Activated naive CD4-positive, alpha-beta T cell treated with anti-CD3 and anti-CD28 coated beads for 36 hours (primary cell): ENCODE results near the gene KRT3. TPM values are rescaled to one million over a fixed set of nuclear protein-coding genes. Genes with fewer than 3 reads are reported as not detected.
A peak's percentile ranks its signal among the peaks of the same experiment; 100 is the strongest.

Source experiments
- CTCF ChIA-PET: fragments of 350-600 bp; sonication (Branson Sonifier 250); formaldehyde crosslinking; loops from one replicate; lab custom pipeline; 2021; ENCODE audit warnings: antibody characterized with exemption; lab: Charles Lee
- DNase-seq: peaks from one replicate; pipeline ENCODE4 v3.0.0-alpha.2; 2020
- H3K27ac Mint-ChIP-seq: one replicate; pipeline ENCODE4 v1.8.0; 2021; ENCODE audit warnings: mild to moderate bottlenecking, mixed read lengths
- H3K27me3 Mint-ChIP-seq: one replicate; pipeline ENCODE4 v1.8.0; 2021; ENCODE audit warnings: low read depth, mixed read lengths
- H3K36me3 Mint-ChIP-seq: one replicate; pipeline ENCODE4 v1.8.0; 2021; ENCODE audit warnings: low read depth, mixed read lengths
- H3K4me1 Mint-ChIP-seq: one replicate; pipeline ENCODE4 v1.8.0; 2021; ENCODE audit warnings: low read depth, mixed read lengths
- H3K4me3 Mint-ChIP-seq: one replicate; pipeline ENCODE4 v1.8.0; 2021; ENCODE audit warnings: mild to moderate bottlenecking, moderate library complexity, mixed read lengths
- H3K9me3 Mint-ChIP-seq: one replicate; pipeline ENCODE4 v1.8.0; 2021; ENCODE audit warnings: mixed read lengths
- intact Hi-C: fragments of 100-400 bp; cut with micrococcal nuclease; formaldehyde crosslinking; loops from one replicate; pipeline ENCODE4 v1.15.1; 2023
- total RNA-seq, 2 experiments: library from RNA; stranded (reverse); gene quantifications; one replicate each; pipeline ENCODE4 v1.2.3, GENCODE V29; 2021

Gene KRT3
- total RNA-seq, 2 experiments from 2014 or later, result not detected

DNA sequence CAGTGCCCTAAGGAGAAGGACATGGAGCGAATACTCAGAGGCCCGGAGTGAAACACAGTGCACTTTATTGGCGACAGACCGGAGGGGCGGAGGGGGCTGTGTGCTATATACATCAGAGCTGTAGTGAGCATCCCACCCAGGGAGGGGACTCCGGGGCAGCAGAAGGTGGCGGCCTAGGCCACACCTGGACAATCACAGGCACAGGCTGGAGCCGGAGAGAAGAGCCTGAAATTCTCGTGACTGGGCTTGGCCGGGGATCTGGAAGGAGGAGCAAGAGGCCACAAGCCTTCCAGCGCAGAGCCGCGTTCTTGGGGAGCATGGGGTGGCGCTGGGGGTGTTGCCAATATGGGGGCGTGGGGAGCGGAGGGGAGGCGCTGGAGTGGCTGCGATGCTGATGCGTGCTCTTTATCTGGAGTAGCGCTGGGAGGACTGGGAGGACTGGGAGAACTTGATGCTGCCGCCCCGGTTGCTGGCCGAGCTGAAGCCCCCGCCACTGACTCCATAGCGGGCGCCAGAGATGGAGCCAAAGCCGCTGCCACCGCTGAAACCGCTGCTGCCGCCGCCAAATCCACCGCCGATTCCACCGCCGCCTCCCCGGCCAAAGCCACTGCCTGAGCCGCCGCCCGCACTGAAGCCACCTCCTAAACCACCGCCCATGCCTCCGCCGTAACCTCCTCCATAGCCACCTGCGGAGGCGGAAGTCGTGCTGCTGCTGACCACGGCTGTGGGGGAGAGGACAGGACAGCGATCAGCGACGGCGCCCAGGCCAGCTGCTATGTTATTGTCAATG, 6.1 kb downstream of the KRT3 start:
- Mint-ChIP-seq H3K27me3 (peaks cover 14% of the 10 kb centered on the region), H3K27ac (no peak overlapping the region), H3K4me1 (peaks cover 13% of the 10 kb centered on the region), H3K9me3 (no peaks in the 10 kb centered on the region), H3K36me3 (no peaks in the 10 kb centered on the region), H3K4me3 (no peak overlapping the region)
- CTCF ChIA-PET, result interaction anchor here (1.1 to 1.6 kb wide), 2 partner anchors 90 to 95 kb away, joined by 4 read pairs; no protein-coding TSS in a partner anchor
- peak; percentile 17 for DNase-seq
- intact Hi-C loops, result no loop called here

DNA sequence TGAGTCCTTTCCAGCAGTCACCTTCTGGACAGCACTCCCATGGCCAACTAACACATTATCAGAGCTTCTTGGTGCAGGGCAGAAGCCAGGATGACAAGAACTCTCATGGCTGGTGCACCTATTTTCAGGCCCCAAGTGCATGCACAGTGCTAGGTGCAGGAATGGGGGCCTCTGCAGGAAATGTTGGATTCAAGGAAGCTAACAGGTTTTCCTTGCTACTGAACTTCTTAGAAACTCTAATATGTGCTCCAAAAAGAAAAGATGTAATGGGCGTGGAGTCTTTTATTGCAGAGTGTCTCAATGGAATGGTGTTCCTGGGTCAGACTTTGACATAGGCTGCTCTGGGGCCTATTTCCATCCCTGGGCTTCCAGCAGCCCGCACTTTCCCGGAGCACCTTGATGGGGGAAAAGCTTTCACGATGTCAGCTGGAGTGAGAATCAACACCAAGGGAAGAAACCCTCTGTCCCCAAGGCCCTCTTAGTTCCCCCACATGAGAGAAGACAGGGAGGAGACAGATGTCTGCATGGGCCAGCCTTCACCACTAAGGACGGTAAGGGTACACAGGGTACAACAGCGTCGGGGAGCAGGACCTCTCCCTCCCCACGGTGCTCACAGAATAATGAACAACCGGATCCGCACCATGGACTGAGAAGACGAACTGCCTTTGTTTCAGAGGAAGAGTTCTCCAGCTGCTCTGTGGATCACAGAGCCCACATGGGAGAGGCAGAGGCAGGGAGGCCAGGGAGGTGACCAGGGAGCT, 6.9 kb downstream of the KRT3 start:
- DNase-seq, result no peak
- CTCF ChIA-PET, result interaction anchor here (0.7 kb wide), 1 partner anchor 209 kb away, joined by 3 read pairs; no protein-coding TSS in a partner anchor
- intact Hi-C loops, result no loop called here
- Mint-ChIP-seq H3K4me1 (peaks cover 13% of the 10 kb centered on the region), H3K4me3 (no peak overlapping the region), H3K27me3 (peaks cover 14% of the 10 kb centered on the region), H3K9me3 (no peaks in the 10 kb centered on the region), H3K27ac (no peak overlapping the region), H3K36me3 (no peaks in the 10 kb centered on the region)

DNA sequence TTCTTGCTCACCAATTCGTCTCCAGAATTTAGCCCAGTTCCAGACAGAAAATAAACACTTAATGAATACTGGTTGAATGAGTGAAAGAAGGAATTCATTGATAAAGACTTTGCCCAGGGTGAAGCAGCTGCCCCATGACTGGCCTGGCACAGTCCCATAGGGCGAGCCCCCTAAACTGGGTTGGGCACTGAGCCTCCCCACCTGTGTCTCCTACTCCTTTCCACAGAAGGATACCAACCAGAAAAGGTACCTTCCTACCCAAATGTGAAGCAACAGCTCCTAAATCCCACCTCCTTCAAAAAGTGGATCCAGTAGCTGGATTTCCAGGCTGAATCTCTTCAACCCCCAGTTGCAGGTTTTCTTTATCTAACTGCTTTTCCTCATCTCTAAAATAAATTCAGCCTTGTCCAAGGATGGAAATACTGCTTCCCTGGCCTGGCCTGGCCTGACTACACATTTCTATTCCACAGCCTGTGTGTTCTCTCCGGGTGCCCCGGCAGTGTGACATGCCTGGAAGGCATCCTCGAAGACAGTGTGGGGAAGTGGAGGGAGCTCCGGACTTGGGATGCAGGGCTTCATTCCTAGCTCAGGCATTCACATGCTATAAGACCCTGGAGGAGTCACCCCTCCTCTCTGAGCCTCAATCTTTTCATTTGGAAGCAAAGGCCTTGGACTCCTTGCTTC, 7.6 kb downstream of the KRT3 start:
- no peak overlapping the region for H3K27ac Mint-ChIP-seq
- no peak for DNase-seq
- intact Hi-C loops, result no loop called here
- no peaks in the 10 kb centered on the region for H3K9me3 Mint-ChIP-seq
- CTCF ChIA-PET, result interaction anchor here (0.7 kb wide), 1 partner anchor 208 kb away, joined by 3 read pairs; no protein-coding TSS in a partner anchor
- no peaks in the 10 kb centered on the region for H3K36me3 Mint-ChIP-seq
- H3K27me3 Mint-ChIP-seq, result peaks cover 14% of the 10 kb centered on the region
- H3K4me1 Mint-ChIP-seq, result peaks cover 13% of the 10 kb centered on the region
- H3K4me3 Mint-ChIP-seq, result no peak overlapping the region

DNA sequence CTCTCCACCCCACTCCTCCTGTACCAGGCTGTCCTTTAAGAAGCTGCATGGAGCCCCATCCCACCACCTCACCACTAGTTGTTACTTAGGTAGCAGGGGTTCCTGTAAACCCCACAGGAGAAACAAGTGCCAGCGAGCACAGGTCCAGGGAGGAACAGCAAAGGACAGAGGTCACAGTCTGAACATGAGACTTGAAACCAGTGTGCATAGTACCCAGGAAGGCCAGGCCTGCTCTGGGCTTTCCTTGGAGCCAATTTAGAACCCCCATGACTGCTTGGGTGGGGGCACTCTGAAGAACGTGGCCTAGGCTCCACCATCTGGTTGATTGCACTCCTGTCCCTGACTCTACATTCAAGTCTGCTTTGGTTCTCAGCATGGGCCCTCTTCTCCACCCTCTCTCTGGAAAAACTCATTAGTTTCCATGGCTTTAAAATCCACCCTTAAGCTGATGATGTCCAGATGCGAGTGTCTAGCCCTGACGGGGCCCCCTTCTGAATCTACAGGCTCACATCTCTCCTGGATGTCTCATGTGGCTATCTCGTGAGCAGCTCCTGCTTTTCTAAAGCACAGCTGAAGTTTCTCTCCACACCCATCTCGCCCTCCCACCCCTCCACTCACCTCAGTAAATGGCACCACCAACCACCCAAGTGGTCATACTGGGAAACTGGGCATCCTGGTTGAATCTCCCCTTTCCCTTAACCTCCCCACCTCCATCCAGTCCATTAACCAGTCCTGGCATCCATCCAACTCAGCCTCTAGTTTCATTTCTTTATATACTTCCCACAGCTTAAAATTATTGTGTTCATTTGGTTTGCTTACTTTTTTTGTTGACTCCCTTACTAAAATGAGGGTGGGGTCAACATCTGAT, 8.4 kb downstream of the KRT3 start:
- no peaks in the 10 kb centered on the region for H3K36me3 Mint-ChIP-seq
- peaks cover 13% of the 10 kb centered on the region for H3K4me1 Mint-ChIP-seq
- no peak for DNase-seq
- peaks cover 14% of the 10 kb centered on the region for H3K27me3 Mint-ChIP-seq
- no peak overlapping the region for H3K4me3 Mint-ChIP-seq
- no peak overlapping the region for H3K27ac Mint-ChIP-seq
- CTCF ChIA-PET, result no interaction called here
- H3K9me3 Mint-ChIP-seq, result no peaks in the 10 kb centered on the region
- intact Hi-C loops, result no loop called here

DNA sequence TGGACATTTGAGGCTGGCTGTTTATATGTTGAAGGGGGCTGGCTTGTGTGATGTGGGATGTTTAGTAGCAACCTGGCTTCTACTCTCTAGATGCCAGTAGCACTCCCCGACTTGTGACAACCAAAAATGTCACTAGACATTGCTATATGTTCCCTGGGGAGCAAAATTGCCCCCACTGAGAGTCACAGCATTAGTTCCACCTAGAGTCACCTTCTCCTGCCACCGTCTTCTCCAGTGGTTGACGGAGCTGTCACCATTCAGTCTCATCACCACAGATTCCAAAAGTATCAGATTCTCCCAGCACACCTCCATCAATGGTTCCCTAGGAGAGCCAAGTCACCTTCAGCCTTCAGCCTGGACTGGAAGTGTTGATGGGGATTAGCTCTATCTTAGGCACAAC, 11.0 kb downstream of the KRT3 start:
- peaks cover 5% of the 10 kb centered on the region for H3K4me1 Mint-ChIP-seq
- DNase-seq, result no peak
- H3K36me3 Mint-ChIP-seq, result no peaks in the 10 kb centered on the region
- no peak overlapping the region for H3K4me3 Mint-ChIP-seq
- H3K9me3 Mint-ChIP-seq, result no peaks in the 10 kb centered on the region
- CTCF ChIA-PET, result no interaction called here
- H3K27ac Mint-ChIP-seq, result no peak overlapping the region
- intact Hi-C loops, result no loop called here
- H3K27me3 Mint-ChIP-seq, result peaks cover 8% of the 10 kb centered on the region

DNA sequence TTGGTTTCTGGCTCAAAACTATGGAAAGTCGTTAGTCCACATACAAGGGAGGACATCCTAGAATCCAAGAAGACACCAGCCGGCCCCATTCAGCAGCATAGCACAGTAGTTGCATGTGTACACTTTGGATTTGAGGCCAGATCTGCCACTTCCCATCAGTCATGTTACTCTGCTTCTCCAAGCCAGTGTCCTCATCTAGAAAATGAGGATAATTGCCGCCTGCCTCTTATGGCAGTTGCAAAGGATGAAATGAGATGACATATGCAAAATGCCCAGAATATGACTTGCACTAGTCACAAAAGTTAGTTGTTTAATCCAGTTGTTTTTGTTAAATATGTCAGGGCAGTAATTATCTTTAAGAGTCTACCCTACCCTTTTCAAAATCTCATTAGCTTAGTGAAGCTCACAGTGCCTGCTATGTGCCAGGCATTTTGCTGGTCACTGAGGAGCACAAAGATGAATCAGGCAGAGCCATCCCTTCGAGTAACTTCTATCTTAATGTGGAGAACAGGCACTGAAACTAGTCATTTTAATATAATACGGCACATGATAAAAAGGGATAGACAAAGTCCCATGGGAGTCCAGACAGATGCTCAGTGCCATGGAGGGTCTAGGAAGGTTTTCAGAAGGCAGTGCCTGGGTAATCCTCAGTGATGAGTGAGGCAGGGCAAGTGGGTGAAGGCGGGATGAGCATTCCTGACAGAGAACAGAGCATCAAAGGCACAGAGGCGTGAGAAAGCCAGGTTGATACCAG, 12.2 kb downstream of the KRT3 start:
- intact Hi-C loops, result no loop called here
- no peaks in the 10 kb centered on the region for H3K36me3 Mint-ChIP-seq
- H3K9me3 Mint-ChIP-seq, result no peaks in the 10 kb centered on the region
- CTCF ChIA-PET, result no interaction called here
- no peaks in the 10 kb centered on the region for H3K27me3 Mint-ChIP-seq
- H3K4me3 Mint-ChIP-seq, result no peak overlapping the region
- no peaks in the 10 kb centered on the region for H3K4me1 Mint-ChIP-seq
- no peak for DNase-seq
- H3K27ac Mint-ChIP-seq, result no peak overlapping the region

DNA sequence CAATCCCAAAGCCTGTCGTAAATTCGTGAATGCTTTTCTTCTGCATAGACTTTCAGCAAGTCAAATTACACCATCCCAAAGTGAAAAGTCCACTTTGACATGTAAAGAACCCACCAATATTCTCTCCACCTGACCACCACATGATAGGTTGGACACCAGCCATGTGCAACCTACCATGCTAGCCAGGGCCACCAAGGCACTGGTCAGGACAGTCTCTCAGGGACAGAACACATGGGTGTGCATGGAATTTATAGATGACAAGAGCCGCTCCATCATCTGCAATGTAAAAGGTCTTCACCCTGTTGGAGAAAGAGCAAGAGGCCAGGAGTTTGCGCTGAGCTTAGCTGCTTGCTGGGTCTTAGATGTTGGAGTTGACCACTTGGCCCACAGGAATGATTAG, 13.4 kb downstream of the KRT3 start:
- Mint-ChIP-seq H3K36me3 (no peaks in the 10 kb centered on the region), H3K4me1 (no peaks in the 10 kb centered on the region), H3K9me3 (no peaks in the 10 kb centered on the region), H3K4me3 (no peak overlapping the region), H3K27ac (no peak overlapping the region), H3K27me3 (no peaks in the 10 kb centered on the region)
- CTCF ChIA-PET, result no interaction called here
- intact Hi-C loops, result no loop called here
- no peak for DNase-seq

DNA sequence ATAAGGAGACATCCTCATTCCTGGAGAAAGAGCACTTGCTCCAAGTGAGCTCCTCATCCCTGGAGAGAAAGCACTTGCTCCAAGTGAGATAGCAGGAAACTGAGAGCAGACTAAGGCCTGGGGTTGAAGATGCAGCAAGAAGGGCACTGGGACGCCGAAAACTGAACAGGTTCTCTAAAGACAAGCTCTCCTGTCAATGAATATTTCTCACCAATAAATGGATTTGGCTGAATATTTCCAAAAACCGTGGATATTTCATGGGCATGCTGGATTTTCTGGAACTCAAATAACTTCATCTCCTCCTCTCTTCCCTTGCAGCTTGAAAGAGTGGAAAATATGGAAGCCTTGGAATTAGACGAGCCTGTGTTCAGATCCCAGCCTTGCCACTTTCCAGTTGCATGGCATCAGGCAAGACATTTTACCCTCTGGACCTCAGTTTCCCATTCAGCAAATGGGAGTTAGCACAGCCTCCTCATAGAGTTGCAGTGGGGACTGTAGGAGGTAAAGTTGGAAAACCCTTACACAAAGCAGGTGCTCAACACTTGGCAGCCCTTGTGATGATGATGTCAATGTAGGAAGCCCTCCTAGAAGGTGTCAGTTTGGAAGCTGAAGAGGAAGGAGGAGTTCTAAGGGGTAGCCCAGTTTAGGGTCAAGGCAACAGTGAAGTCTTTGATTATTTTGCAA, 14.4 kb downstream of the KRT3 start:
- H3K27ac Mint-ChIP-seq, result no peak overlapping the region
- DNase-seq, result no peak
- H3K4me1 Mint-ChIP-seq, result no peaks in the 10 kb centered on the region
- CTCF ChIA-PET, result interaction anchor here (0.9 to 1.6 kb wide), 3 partner anchors 97 to 198 kb away, joined by 3 to 6 read pairs (median 3); no protein-coding TSS in a partner anchor
- no peaks in the 10 kb centered on the region for H3K36me3 Mint-ChIP-seq
- intact Hi-C loops, result no loop called here
- H3K4me3 Mint-ChIP-seq, result no peak overlapping the region
- H3K9me3 Mint-ChIP-seq, result no peaks in the 10 kb centered on the region
- no peaks in the 10 kb centered on the region for H3K27me3 Mint-ChIP-seq

DNA sequence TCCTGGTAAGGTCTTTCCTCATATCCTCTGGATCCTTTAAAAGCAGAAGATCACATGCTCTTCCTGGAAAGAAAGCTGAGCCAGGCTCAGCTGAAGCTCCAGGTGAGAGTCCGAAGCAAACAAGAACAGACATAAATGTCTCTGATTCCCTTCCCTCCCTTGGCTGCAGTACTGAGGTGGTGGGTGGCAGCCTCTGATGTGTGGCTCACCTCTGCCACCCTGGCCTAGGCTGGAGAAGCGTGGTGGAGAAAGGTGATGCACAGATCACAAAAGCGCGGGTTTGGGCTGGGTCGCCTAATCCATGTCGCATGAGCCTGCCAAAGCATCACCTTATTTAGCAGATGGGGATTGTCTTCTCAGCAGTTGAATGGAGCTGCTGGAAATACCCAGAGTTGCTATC, 16.0 kb downstream of the KRT3 start:
- intact Hi-C loops, result no loop called here
- H3K4me1 Mint-ChIP-seq, result no peaks in the 10 kb centered on the region
- no peak overlapping the region for H3K4me3 Mint-ChIP-seq
- CTCF ChIA-PET, result interaction anchor here (1.5 to 1.6 kb wide), 2 partner anchors 100 to 196 kb away, joined by 3 to 6 read pairs; no protein-coding TSS in a partner anchor
- H3K36me3 Mint-ChIP-seq, result no peaks in the 10 kb centered on the region
- no peak overlapping the region for H3K27ac Mint-ChIP-seq
- DNase-seq, result no peak
- no peaks in the 10 kb centered on the region for H3K27me3 Mint-ChIP-seq
- H3K9me3 Mint-ChIP-seq, result no peaks in the 10 kb centered on the region

DNA sequence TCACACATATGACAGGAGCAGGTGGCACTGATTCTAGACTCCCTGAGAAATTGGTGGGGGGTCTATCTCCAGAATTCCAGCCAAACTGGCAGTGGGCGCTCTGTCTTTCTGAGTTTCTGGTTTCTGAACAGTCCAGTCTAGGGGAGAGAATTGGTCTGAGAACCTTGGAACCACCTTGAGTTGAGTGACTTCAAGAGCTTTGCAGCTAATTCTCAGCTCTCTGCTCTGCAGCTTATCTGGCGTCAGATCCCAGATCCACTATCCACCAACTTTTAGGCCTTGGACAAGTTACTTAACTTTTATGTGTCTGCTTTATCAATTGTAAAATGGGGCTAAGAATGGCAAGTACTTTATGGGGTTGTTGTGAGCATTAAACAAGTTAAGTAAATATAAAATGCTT, 17.1 kb downstream of the KRT3 start:
- Mint-ChIP-seq H3K4me3 (no peak overlapping the region), H3K36me3 (no peaks in the 10 kb centered on the region), H3K9me3 (no peaks in the 10 kb centered on the region), H3K27ac (no peak overlapping the region), H3K27me3 (no peaks in the 10 kb centered on the region), H3K4me1 (no peaks in the 10 kb centered on the region)
- intact Hi-C loops, result no loop called here
- no peak for DNase-seq
- CTCF ChIA-PET, result interaction anchor here (1.0 to 1.2 kb wide), 2 partner anchors 92 to 101 kb away, joined by 3 to 5 read pairs; no protein-coding TSS in a partner anchor

DNA sequence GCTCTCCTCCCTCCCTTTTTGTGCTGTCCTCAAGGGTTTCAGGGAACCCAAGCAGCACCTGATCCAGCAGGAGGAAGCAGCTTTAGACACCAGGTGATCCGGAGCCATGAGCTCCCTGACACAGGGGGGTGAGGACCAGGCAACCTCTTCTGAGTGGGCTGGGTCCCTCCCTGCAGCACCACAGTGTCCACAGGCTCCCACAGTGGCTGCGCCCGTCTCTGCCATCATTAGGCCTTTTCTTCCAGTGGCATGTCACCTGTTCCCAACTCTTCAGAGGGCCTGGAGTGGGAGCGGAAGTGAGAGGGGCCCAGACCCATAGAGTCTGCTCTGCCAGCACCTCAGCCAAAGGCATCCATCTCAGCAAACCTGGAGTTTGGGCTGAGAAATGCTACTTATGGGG, 18.4 kb downstream of the KRT3 start:
- Mint-ChIP-seq H3K4me3 (no peak overlapping the region), H3K36me3 (no peaks in the 10 kb centered on the region), H3K9me3 (no peaks in the 10 kb centered on the region), H3K27me3 (no peaks in the 10 kb centered on the region), H3K27ac (no peak overlapping the region), H3K4me1 (no peaks in the 10 kb centered on the region)
- DNase-seq, result no peak
- CTCF ChIA-PET, result no interaction called here
- intact Hi-C loops, result no loop called here
